ENCODE results near the gene PRKN. TPM values are rescaled to one million over a fixed set of nuclear protein-coding genes. Genes with fewer than 3 reads are reported as not detected.

The PRKN gene
- total RNA-seq, 1 experiment from 2014 or later, result 0.46 TPM

DNA sequence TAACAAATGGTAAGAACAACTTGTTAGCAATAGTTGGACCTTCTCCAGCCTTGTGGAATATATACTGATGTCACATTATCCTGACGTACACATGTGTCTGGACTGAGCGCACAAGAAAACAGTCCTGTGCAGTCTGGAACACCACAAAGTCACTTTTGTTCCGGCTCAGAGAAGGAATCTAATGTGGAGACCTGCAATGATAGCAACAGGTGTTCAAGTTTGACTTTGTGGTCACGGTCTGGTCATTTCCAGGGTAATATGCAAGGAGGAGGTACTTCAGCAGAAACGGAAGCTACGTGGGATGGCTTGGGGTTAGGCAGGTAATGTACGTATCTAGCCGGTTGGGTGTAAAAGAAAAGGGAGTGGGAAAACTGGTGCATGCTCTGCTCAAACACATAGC, 766.5 kb downstream of the PRKN start:
- H3K9me3 ChIP-seq (ENCODE audit: control insufficient read depth, insufficient read depth, low read depth, low read length), result no peaks in the 10 kb centered on the region
- H3K27ac ChIP-seq (ENCODE audit: low read length), result no peak overlapping the region
- intact Hi-C loops (cut with micrococcal nuclease; ENCODE audit: unreplicated experiment) (no loop called here), in situ Hi-C loops (cut with HindIII; ENCODE audit: low pct_unique_long_range_greater_than_20kb, low sequenced_read_pairs) (no loop called here)
- no peaks in the 10 kb centered on the region for H3K36me3 ChIP-seq (ENCODE audit: control insufficient read depth, insufficient read depth, low read length)
- no peak overlapping the region for H3K4me3 ChIP-seq (ENCODE audit: low read depth in 2 of 2, low read length in 2 of 2)
- BruUV-seq (replicated peaks), result no TSS peak
- TF ChIP-seq, protein P1, sequence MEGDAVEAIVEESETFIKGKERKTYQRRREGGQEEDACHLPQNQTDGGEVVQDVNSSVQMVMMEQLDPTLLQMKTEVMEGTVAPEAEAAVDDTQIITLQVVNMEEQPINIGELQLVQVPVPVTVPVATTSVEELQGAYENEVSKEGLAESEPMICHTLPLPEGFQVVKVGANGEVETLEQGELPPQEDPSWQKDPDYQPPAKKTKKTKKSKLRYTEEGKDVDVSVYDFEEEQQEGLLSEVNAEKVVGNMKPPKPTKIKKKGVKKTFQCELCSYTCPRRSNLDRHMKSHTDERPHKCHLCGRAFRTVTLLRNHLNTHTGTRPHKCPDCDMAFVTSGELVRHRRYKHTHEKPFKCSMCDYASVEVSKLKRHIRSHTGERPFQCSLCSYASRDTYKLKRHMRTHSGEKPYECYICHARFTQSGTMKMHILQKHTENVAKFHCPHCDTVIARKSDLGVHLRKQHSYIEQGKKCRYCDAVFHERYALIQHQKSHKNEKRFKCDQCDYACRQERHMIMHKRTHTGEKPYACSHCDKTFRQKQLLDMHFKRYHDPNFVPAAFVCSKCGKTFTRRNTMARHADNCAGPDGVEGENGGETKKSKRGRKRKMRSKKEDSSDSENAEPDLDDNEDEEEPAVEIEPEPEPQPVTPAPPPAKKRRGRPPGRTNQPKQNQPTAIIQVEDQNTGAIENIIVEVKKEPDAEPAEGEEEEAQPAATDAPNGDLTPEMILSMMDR (IDR thresholded peaks at IDR 0.05), result no peak
- TF ChIP-seq TCF7L2 (IDR thresholded peaks at IDR 0.05; ENCODE audit: low read depth, low read length) (no peak), SIN3A (IDR thresholded peaks at IDR 0.05; ENCODE audit: borderline replicate concordance, insufficient read depth, low read depth, low read length) (no peak), POLR2AphosphoS5 (IDR thresholded peaks at IDR 0.05; ENCODE audit: low read depth, low read length) (no peak)
- TF ChIP-seq, protein P2, sequence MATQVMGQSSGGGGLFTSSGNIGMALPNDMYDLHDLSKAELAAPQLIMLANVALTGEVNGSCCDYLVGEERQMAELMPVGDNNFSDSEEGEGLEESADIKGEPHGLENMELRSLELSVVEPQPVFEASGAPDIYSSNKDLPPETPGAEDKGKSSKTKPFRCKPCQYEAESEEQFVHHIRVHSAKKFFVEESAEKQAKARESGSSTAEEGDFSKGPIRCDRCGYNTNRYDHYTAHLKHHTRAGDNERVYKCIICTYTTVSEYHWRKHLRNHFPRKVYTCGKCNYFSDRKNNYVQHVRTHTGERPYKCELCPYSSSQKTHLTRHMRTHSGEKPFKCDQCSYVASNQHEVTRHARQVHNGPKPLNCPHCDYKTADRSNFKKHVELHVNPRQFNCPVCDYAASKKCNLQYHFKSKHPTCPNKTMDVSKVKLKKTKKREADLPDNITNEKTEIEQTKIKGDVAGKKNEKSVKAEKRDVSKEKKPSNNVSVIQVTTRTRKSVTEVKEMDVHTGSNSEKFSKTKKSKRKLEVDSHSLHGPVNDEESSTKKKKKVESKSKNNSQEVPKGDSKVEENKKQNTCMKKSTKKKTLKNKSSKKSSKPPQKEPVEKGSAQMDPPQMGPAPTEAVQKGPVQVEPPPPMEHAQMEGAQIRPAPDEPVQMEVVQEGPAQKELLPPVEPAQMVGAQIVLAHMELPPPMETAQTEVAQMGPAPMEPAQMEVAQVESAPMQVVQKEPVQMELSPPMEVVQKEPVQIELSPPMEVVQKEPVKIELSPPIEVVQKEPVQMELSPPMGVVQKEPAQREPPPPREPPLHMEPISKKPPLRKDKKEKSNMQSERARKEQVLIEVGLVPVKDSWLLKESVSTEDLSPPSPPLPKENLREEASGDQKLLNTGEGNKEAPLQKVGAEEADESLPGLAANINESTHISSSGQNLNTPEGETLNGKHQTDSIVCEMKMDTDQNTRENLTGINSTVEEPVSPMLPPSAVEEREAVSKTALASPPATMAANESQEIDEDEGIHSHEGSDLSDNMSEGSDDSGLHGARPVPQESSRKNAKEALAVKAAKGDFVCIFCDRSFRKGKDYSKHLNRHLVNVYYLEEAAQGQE (IDR thresholded peaks at IDR 0.05; ENCODE audit: insufficient read depth in 1 of 2, low read depth in 2 of 2, low read length in 1 of 2), result no peak
- H3K4me1 ChIP-seq (ENCODE audit: control insufficient read depth, insufficient read depth, low read length), result no peaks in the 10 kb centered on the region
- no peaks in the 10 kb centered on the region for H3K27me3 ChIP-seq (ENCODE audit: control insufficient read depth, insufficient read depth, low read length)
- ATAC-seq, result no peak
- CTCF ChIA-PET, result no interaction called here
- DNase-seq (ENCODE audit: low read depth, low spot score), result no peak
- POLR2A ChIA-PET, result no interaction called here

DNA sequence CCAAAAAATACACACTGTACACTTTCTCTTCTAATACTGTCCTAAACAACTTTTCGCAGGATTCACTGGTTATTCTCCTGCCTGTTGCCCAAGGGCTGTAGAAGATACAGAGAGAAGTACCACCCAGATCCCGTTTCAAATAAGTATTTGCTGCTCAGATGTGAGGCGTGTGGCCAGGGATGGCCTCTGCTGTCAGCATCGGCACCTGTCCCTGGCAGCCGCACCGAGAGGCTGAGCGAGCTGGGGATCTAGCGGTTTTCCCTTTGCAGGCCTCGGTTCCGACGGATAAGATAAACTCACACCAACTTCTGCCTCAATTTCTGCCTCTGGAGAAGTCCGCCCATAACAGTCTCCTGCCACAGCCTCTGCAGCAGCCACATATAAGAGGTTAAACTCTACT, 768.5 kb downstream of the PRKN start:
- ATAC-seq (no peak), DNase-seq (ENCODE audit: low read depth, low spot score) (no peak)
- Histone ChIP-seq H3K36me3 (ENCODE audit: control insufficient read depth, insufficient read depth, low read length) (no peaks in the 10 kb centered on the region), H3K4me3 (ENCODE audit: low read depth in 2 of 2, low read length in 2 of 2) (no peak overlapping the region), H3K9me3 (ENCODE audit: control insufficient read depth, insufficient read depth, low read depth, low read length) (no peaks in the 10 kb centered on the region), H3K4me1 (ENCODE audit: control insufficient read depth, insufficient read depth, low read length) (no peaks in the 10 kb centered on the region), H3K27ac (ENCODE audit: low read length) (no peak overlapping the region), H3K27me3 (ENCODE audit: control insufficient read depth, insufficient read depth, low read length) (no peaks in the 10 kb centered on the region)
- TF ChIP-seq POLR2AphosphoS5 (IDR thresholded peaks at IDR 0.05; ENCODE audit: low read depth, low read length) (no peak), TCF7L2 (IDR thresholded peaks at IDR 0.05; ENCODE audit: low read depth, low read length) (no peak), SIN3A (IDR thresholded peaks at IDR 0.05; ENCODE audit: borderline replicate concordance, insufficient read depth, low read depth, low read length) (no peak)
- TF ChIP-seq, protein P2 (IDR thresholded peaks at IDR 0.05; ENCODE audit: insufficient read depth in 1 of 2, low read depth in 2 of 2, low read length in 1 of 2), result no peak
- TF ChIP-seq, protein P1 (IDR thresholded peaks at IDR 0.05), result no peak
- POLR2A ChIA-PET, result no interaction called here
- in situ Hi-C loops (cut with HindIII; ENCODE audit: low pct_unique_long_range_greater_than_20kb, low sequenced_read_pairs) (no loop called here), intact Hi-C loops (cut with micrococcal nuclease; ENCODE audit: unreplicated experiment) (no loop called here)
- CTCF ChIA-PET, result no interaction called here
- BruUV-seq (replicated peaks), result no TSS peak
